ENCODE measurements around the gene CYB5R3. TPM values are rescaled to one million over a fixed set of nuclear protein-coding genes. Genes with fewer than 3 reads are reported as not detected.

Gene CYB5R3
- polyA plus RNA-seq, 3 donors = 49.7 to 76.4 (median 54.0) TPM

GRCh38 chr22:42653999-42654398, 4.8 kb upstream of the CYB5R3 start:
- no peak overlapping the region for H3K4me3 Mint-ChIP-seq
- TF ChIP-seq CTCF (IDR thresholded peaks at IDR 0.05) = no peak
- 40% methylated on average over 1 of the region's 4 CpGs for WGBS (ENCODE audit: insufficient coverage)

GRCh38 chr22:42651134-42651533, 1.9 kb upstream of the CYB5R3 start:
- H3K36me3 ChIP-seq (replicated peaks in 1 of 2; ENCODE audit: control insufficient read depth in 1 of 2, insufficient read depth in 2 of 2, low read length in 2 of 2) = no peaks in the 10 kb centered on the region
- no peak overlapping the region for H2AFZ ChIP-seq (ENCODE audit: insufficient read depth, low read depth, low read length, poor library complexity, severe bottlenecking)
- Mint-ChIP-seq H3K36me3 (peaks cover under 1 to 4% of the 10 kb centered on the region in 2 donors), H3K27ac (peak overlapping the region in 3 of 7 donors; percentile 7 to 61 (median 18)), H3K27me3 (ENCODE audit: low read depth in 3 of 3) (peaks cover 0 to 3% (median 1%) of the 10 kb centered on the region in 3 donors), H3K4me1 (peaks cover 32% of the 10 kb centered on the region), H3K9me3 (no peaks in the 10 kb centered on the region), H3K4me3 (no peak overlapping the region)
- no peak for TF ChIP-seq CTCF (IDR thresholded peaks at IDR 0.05)
- H3K79me2 ChIP-seq (ENCODE audit: insufficient read depth, low read length) = peaks cover 28% of the 10 kb centered on the region
- H3K9me3 ChIP-seq (replicated peaks in 1 of 2; ENCODE audit: control insufficient read depth in 1 of 2, insufficient read depth in 1 of 2, low read length in 2 of 2) = no peaks in the 10 kb centered on the region
- H3K27ac ChIP-seq (ENCODE audit: low read depth in 1 of 2, low read length in 2 of 2) = no peak overlapping the region
- intact Hi-C loops (cut with micrococcal nuclease) = no loop called here
- H4K20me1 ChIP-seq (ENCODE audit: insufficient read depth, low read length) = peaks cover 28% of the 10 kb centered on the region
- no peaks in the 10 kb centered on the region for H3K27me3 ChIP-seq (ENCODE audit: control insufficient read depth in 2 of 2, insufficient read depth in 2 of 2, low read length in 2 of 2)
- 100% methylated on average over 4 of the region's 7 CpGs for WGBS (ENCODE audit: insufficient coverage)
- no peak overlapping the region for H3K4me2 ChIP-seq (replicated peaks; ENCODE audit: extremely low read depth, low read length, poor library complexity, severe bottlenecking)
- no peak overlapping the region for H3K4me3 ChIP-seq (replicated peaks in 1 of 3; ENCODE audit: low read depth in 2 of 3, low read length in 3 of 3)
- H3K9ac ChIP-seq (ENCODE audit: insufficient read depth, low read length, poor library complexity, severe bottlenecking) = no peak overlapping the region
- no peak for DNase-seq
- peaks cover 27 to 39% of the 10 kb centered on the region in 2 donors for H3K4me1 ChIP-seq (ENCODE audit: control insufficient read depth in 1 of 2, insufficient read depth in 2 of 2, low read length in 2 of 2)

More at GRCh38 chr22:42653999-42654398, 4.8 kb upstream of the CYB5R3 start:
- peaks cover 14 to 21% of the 10 kb centered on the region in 2 donors for H3K4me1 ChIP-seq (ENCODE audit: control insufficient read depth in 1 of 2, insufficient read depth in 2 of 2, low read length in 2 of 2)
- H3K27me3 ChIP-seq (ENCODE audit: control insufficient read depth in 2 of 2, insufficient read depth in 2 of 2, low read length in 2 of 2) = no peaks in the 10 kb centered on the region
- H3K27ac ChIP-seq (ENCODE audit: low read depth in 1 of 2, low read length in 2 of 2) = no peak overlapping the region
- no peaks in the 10 kb centered on the region for H4K20me1 ChIP-seq (ENCODE audit: insufficient read depth, low read length)
- H3K9me3 ChIP-seq (replicated peaks in 1 of 2; ENCODE audit: control insufficient read depth in 1 of 2, insufficient read depth in 1 of 2, low read length in 2 of 2) = no peaks in the 10 kb centered on the region
- no peak overlapping the region for H3K4me3 ChIP-seq (replicated peaks in 1 of 3; ENCODE audit: low read depth in 2 of 3, low read length in 3 of 3)
- DNase-seq = no peak
- H3K9me3 Mint-ChIP-seq = no peaks in the 10 kb centered on the region
- H3K27ac Mint-ChIP-seq = no peak overlapping the region
- intact Hi-C loops (cut with micrococcal nuclease) = no loop called here
- H3K79me2 ChIP-seq (ENCODE audit: insufficient read depth, low read length) = no peaks in the 10 kb centered on the region
- no peak overlapping the region for H3K4me2 ChIP-seq (replicated peaks; ENCODE audit: extremely low read depth, low read length, poor library complexity, severe bottlenecking)
- H3K27me3 Mint-ChIP-seq (ENCODE audit: low read depth in 3 of 3) = peaks cover 0 to 3% (median 1%) of the 10 kb centered on the region in 3 donors
- H3K36me3 ChIP-seq (replicated peaks in 1 of 2; ENCODE audit: control insufficient read depth in 1 of 2, insufficient read depth in 2 of 2, low read length in 2 of 2) = no peaks in the 10 kb centered on the region
- peaks cover 17% of the 10 kb centered on the region for H3K4me1 Mint-ChIP-seq
- no peaks in the 10 kb centered on the region for H3K36me3 Mint-ChIP-seq
- H2AFZ ChIP-seq (ENCODE audit: insufficient read depth, low read depth, low read length, poor library complexity, severe bottlenecking) = no peak overlapping the region
- H3K9ac ChIP-seq (ENCODE audit: insufficient read depth, low read length, poor library complexity, severe bottlenecking) = no peak overlapping the region
